Activated T-helper 1 cell treated with anti-CD3 and anti-CD28 coated beads, Interleukin-12 subunit alpha, Interleukin-12 subunit beta, Interleukin-2, Interleukin-4 antibody, amounts not matched to agents 30 ng/mL and 10 ng/mL and 1 ng/mL, durations not matched to agents 14 hours and 24 hours and 36 hours (primary cell): ENCODE measurements around the gene SSR3. TPM values are rescaled to one million over a fixed set of nuclear protein-coding genes. Genes with fewer than 3 reads are reported as not detected.

Experiments used
- DNase-seq: peaks from one replicate; pipeline ENCODE4 v3.0.0; 2021; ENCODE audit warnings: low spot score
- H3K27ac Mint-ChIP-seq: one replicate; pipeline ENCODE4 v1.8.0; 2021; ENCODE audit warnings: mild to moderate bottlenecking, mixed read lengths
- H3K27me3 Mint-ChIP-seq: one replicate; pipeline ENCODE4 v1.8.0; 2022; ENCODE audit warnings: mild to moderate bottlenecking, moderate library complexity, mixed read lengths; ENCODE audit not compliant: insufficient read depth
- H3K36me3 Mint-ChIP-seq: one replicate; pipeline ENCODE4 v1.8.0; 2021; ENCODE audit warnings: low read depth, mixed read lengths
- H3K4me1 Mint-ChIP-seq: one replicate; pipeline ENCODE4 v1.8.0; 2021; ENCODE audit warnings: low read depth, mixed read lengths
- H3K4me3 Mint-ChIP-seq: one replicate; pipeline ENCODE4 v1.8.0; 2021; ENCODE audit warnings: mild to moderate bottlenecking, moderate library complexity, mixed read lengths
- H3K9me3 Mint-ChIP-seq: one replicate; pipeline ENCODE4 v1.8.0; 2021; ENCODE audit warnings: mixed read lengths
- intact Hi-C: fragments of 100-400 bp; cut with micrococcal nuclease; formaldehyde crosslinking; loops from one replicate; pipeline ENCODE4 v1.15.1; 2024
- total RNA-seq: library from RNA; stranded (reverse); gene quantifications from 2 replicates; pipeline ENCODE4 v1.2.3, GENCODE V29; 2022

Gene SSR3
- total RNA-seq, 1 donor from 2014 or later = 149 TPM

- DNase-seq = no peak
- H3K4me3 Mint-ChIP-seq = no peak overlapping the region
- peaks cover 32% of the 10 kb centered on the region for H3K27me3 Mint-ChIP-seq
- intact Hi-C loops = loop anchor here (5.0 kb wide), 1 partner anchor 37 kb away; no protein-coding TSS in a partner anchor
- peaks cover 9% of the 10 kb centered on the region for H3K36me3 Mint-ChIP-seq
- no peak overlapping the region for H3K27ac Mint-ChIP-seq
- peaks cover 34% of the 10 kb centered on the region for H3K4me1 Mint-ChIP-seq
- H3K9me3 Mint-ChIP-seq = no peaks in the 10 kb centered on the region
Measured at GRCh38 chr3:156519758-156520162, 35.2 kb downstream of the SSR3 start.

- H3K4me3 Mint-ChIP-seq = no peak overlapping the region
- H3K27ac Mint-ChIP-seq = no peak overlapping the region
- intact Hi-C loops = no loop called here
- H3K4me1 Mint-ChIP-seq = peaks cover 24% of the 10 kb centered on the region
- H3K9me3 Mint-ChIP-seq = no peaks in the 10 kb centered on the region
- no peak for DNase-seq
- H3K36me3 Mint-ChIP-seq = peaks cover 5% of the 10 kb centered on the region
- peaks cover 31% of the 10 kb centered on the region for H3K27me3 Mint-ChIP-seq
Measured at GRCh38 chr3:156518726-156519125, 36.2 kb downstream of the SSR3 start.

- no peak overlapping the region for H3K27ac Mint-ChIP-seq
- peaks cover 22% of the 10 kb centered on the region for H3K4me1 Mint-ChIP-seq
- no peak for DNase-seq
- peaks cover 26% of the 10 kb centered on the region for H3K27me3 Mint-ChIP-seq
- H3K9me3 Mint-ChIP-seq = no peaks in the 10 kb centered on the region
- H3K36me3 Mint-ChIP-seq = peaks cover 2% of the 10 kb centered on the region
- no peak overlapping the region for H3K4me3 Mint-ChIP-seq
- intact Hi-C loops = no loop called here
Measured at GRCh38 chr3:156516961-156517360, 38.0 kb downstream of the SSR3 start.

- intact Hi-C loops = no loop called here
- peaks cover 28% of the 10 kb centered on the region for H3K4me1 Mint-ChIP-seq
- no peaks in the 10 kb centered on the region for H3K9me3 Mint-ChIP-seq
- H3K36me3 Mint-ChIP-seq = peaks cover 2% of the 10 kb centered on the region
- peaks cover 26% of the 10 kb centered on the region for H3K27me3 Mint-ChIP-seq
- DNase-seq = no peak
- no peak overlapping the region for H3K27ac Mint-ChIP-seq
- H3K4me3 Mint-ChIP-seq = no peak overlapping the region
Measured at GRCh38 chr3:156516284-156516683, 38.6 kb downstream of the SSR3 start.

- H3K4me1 Mint-ChIP-seq = peaks cover 14% of the 10 kb centered on the region
- H3K4me3 Mint-ChIP-seq = no peak overlapping the region
- H3K27ac Mint-ChIP-seq = no peak overlapping the region
- no peaks in the 10 kb centered on the region for H3K9me3 Mint-ChIP-seq
- H3K27me3 Mint-ChIP-seq = peaks cover 14% of the 10 kb centered on the region
- intact Hi-C loops = no loop called here
- no peak for DNase-seq
- peaks cover 2% of the 10 kb centered on the region for H3K36me3 Mint-ChIP-seq
Measured at GRCh38 chr3:156513619-156514018, 41.3 kb downstream of the SSR3 start.

GRCh38 chr3:156511987-156512677, 42.8 kb downstream of the SSR3 start:
- H3K36me3 Mint-ChIP-seq = no peaks in the 10 kb centered on the region
- peaks cover 14% of the 10 kb centered on the region for H3K4me1 Mint-ChIP-seq
- H3K9me3 Mint-ChIP-seq = no peaks in the 10 kb centered on the region
- H3K4me3 Mint-ChIP-seq = no peak overlapping the region
- H3K27me3 Mint-ChIP-seq = peaks cover 11% of the 10 kb centered on the region
- no peak for DNase-seq
- H3K27ac Mint-ChIP-seq = peak overlapping the region; percentile 41
- intact Hi-C loops = loop anchor here (1.0 kb wide), 1 partner anchor 12 kb away; no protein-coding TSS in a partner anchor

GRCh38 chr3:156509189-156510174, 45.4 kb downstream of the SSR3 start:
- H3K4me1 Mint-ChIP-seq = peaks cover 14% of the 10 kb centered on the region
- peaks cover 20% of the 10 kb centered on the region for H3K27me3 Mint-ChIP-seq
- DNase-seq = no peak

GRCh38 chr3:156507285-156507684, 47.6 kb downstream of the SSR3 start:
- H3K9me3 Mint-ChIP-seq = no peaks in the 10 kb centered on the region
- H3K27me3 Mint-ChIP-seq = peaks cover 33% of the 10 kb centered on the region
- intact Hi-C loops = loop anchor here (5.0 to 10.0 kb wide), 3 partner anchors 35 to 462 kb away; no protein-coding TSS in a partner anchor
- peaks cover 9% of the 10 kb centered on the region for H3K4me1 Mint-ChIP-seq
- no peak overlapping the region for H3K27ac Mint-ChIP-seq
- H3K4me3 Mint-ChIP-seq = no peak overlapping the region
- no peaks in the 10 kb centered on the region for H3K36me3 Mint-ChIP-seq
- DNase-seq = no peak

More at GRCh38 chr3:156509189-156510174, 45.4 kb downstream of the SSR3 start:
- Mint-ChIP-seq H3K4me3 (no peak overlapping the region), H3K9me3 (no peaks in the 10 kb centered on the region), H3K27ac (no peak overlapping the region), H3K36me3 (no peaks in the 10 kb centered on the region)
- intact Hi-C loops = loop anchor here (1.0 to 10.0 kb wide), 6 partner anchors 26 to 465 kb away; no protein-coding TSS in a partner anchor

- H3K4me1 Mint-ChIP-seq = no peaks in the 10 kb centered on the region
- H3K27me3 Mint-ChIP-seq = peaks cover 21% of the 10 kb centered on the region
- no peak for DNase-seq
- H3K9me3 Mint-ChIP-seq = no peaks in the 10 kb centered on the region
- H3K36me3 Mint-ChIP-seq = no peaks in the 10 kb centered on the region
- no peak overlapping the region for H3K4me3 Mint-ChIP-seq
- intact Hi-C loops = no loop called here
- no peak overlapping the region for H3K27ac Mint-ChIP-seq
Measured at GRCh38 chr3:156498307-156498706, 56.6 kb downstream of the SSR3 start.

GRCh38 chr3:156497326-156497725, 57.6 kb downstream of the SSR3 start:
- Mint-ChIP-seq H3K4me1 (no peaks in the 10 kb centered on the region), H3K36me3 (no peaks in the 10 kb centered on the region), H3K4me3 (no peak overlapping the region), H3K27ac (no peak overlapping the region), H3K27me3 (peaks cover 22% of the 10 kb centered on the region), H3K9me3 (no peaks in the 10 kb centered on the region)
- intact Hi-C loops = no loop called here
- DNase-seq = no peak

GRCh38 chr3:156495816-156496215, 59.1 kb downstream of the SSR3 start:
- peaks cover 24% of the 10 kb centered on the region for H3K27me3 Mint-ChIP-seq
- H3K4me1 Mint-ChIP-seq = no peaks in the 10 kb centered on the region
- no peaks in the 10 kb centered on the region for H3K36me3 Mint-ChIP-seq
- no peak overlapping the region for H3K4me3 Mint-ChIP-seq
- intact Hi-C loops = no loop called here
- no peaks in the 10 kb centered on the region for H3K9me3 Mint-ChIP-seq
- H3K27ac Mint-ChIP-seq = no peak overlapping the region
- no peak for DNase-seq

GRCh38 chr3:156493887-156494286, 61.0 kb downstream of the SSR3 start:
- intact Hi-C loops = no loop called here
- peaks cover 24% of the 10 kb centered on the region for H3K27me3 Mint-ChIP-seq
- no peaks in the 10 kb centered on the region for H3K9me3 Mint-ChIP-seq
- H3K36me3 Mint-ChIP-seq = no peaks in the 10 kb centered on the region
- no peak overlapping the region for H3K4me3 Mint-ChIP-seq
- no peak for DNase-seq
- H3K27ac Mint-ChIP-seq = no peak overlapping the region
- no peaks in the 10 kb centered on the region for H3K4me1 Mint-ChIP-seq

- no peak for DNase-seq
- no peaks in the 10 kb centered on the region for H3K36me3 Mint-ChIP-seq
- no peaks in the 10 kb centered on the region for H3K9me3 Mint-ChIP-seq
- no peak overlapping the region for H3K27ac Mint-ChIP-seq
- peaks cover 22% of the 10 kb centered on the region for H3K27me3 Mint-ChIP-seq
- intact Hi-C loops = no loop called here
- no peaks in the 10 kb centered on the region for H3K4me1 Mint-ChIP-seq
- no peak overlapping the region for H3K4me3 Mint-ChIP-seq
Measured at GRCh38 chr3:156492801-156493261, 62.1 kb downstream of the SSR3 start.
